Activated T-helper 1 cell treated with anti-CD3 and anti-CD28 coated beads, Interleukin-12 subunit alpha, Interleukin-12 subunit beta, Interleukin-2, Interleukin-4 antibody, amounts not matched to agents 30 ng/mL and 10 ng/mL and 1 ng/mL, durations not matched to agents 14 hours and 24 hours and 36 hours (primary cell): Measurements from ENCODE around the gene TMED10. TPM values are rescaled to one million over a fixed set of nuclear protein-coding genes. Genes with fewer than 3 reads are reported as not detected.
A peak's percentile ranks its signal among the peaks of the same experiment; 100 is the strongest.

ENCODE experiments used
- DNase-seq: peaks from one replicate; pipeline ENCODE4 v3.0.0; 2021; ENCODE audit warnings: low spot score
- H3K27ac Mint-ChIP-seq: one replicate; pipeline ENCODE4 v1.8.0; 2021; ENCODE audit warnings: mild to moderate bottlenecking, mixed read lengths
- H3K27me3 Mint-ChIP-seq: one replicate; pipeline ENCODE4 v1.8.0; 2022; ENCODE audit warnings: mild to moderate bottlenecking, moderate library complexity, mixed read lengths; ENCODE audit not compliant: insufficient read depth
- H3K36me3 Mint-ChIP-seq: one replicate; pipeline ENCODE4 v1.8.0; 2021; ENCODE audit warnings: low read depth, mixed read lengths
- H3K4me1 Mint-ChIP-seq: one replicate; pipeline ENCODE4 v1.8.0; 2021; ENCODE audit warnings: low read depth, mixed read lengths
- H3K4me3 Mint-ChIP-seq: one replicate; pipeline ENCODE4 v1.8.0; 2021; ENCODE audit warnings: mild to moderate bottlenecking, moderate library complexity, mixed read lengths
- H3K9me3 Mint-ChIP-seq: one replicate; pipeline ENCODE4 v1.8.0; 2021; ENCODE audit warnings: mixed read lengths
- intact Hi-C: fragments of 100-400 bp; cut with micrococcal nuclease; formaldehyde crosslinking; loops from one replicate; pipeline ENCODE4 v1.15.1; 2024
- total RNA-seq: library from RNA; stranded (reverse); gene quantifications from 2 replicates; pipeline ENCODE4 v1.2.3, GENCODE V29; 2022

The TMED10 gene
- total RNA-seq, 1 donor from 2014 or later = 195 TPM

DNA sequence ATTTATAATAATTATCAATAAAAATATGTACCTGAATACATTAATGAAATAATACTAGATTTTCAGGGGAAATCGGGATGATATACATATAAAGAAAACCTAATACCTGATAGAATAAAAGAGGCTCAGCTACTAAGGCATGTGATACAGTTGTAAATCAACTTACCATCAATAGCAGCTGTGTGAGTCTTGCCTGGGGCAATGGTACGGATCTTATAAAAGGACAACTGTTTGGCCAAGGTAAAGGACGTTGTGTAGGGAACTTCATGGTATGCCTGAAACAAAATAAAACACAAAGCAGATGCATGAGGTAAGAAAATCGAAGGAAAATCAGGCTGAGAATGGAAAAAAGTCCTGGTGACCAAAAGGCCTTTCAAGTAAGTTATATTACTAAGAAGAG, 74.9 kb downstream of the TMED10 start:
- no peak for DNase-seq
- Mint-ChIP-seq H3K36me3 (peaks cover 48% of the 10 kb centered on the region), H3K4me1 (no peaks in the 10 kb centered on the region), H3K4me3 (no peak overlapping the region), H3K9me3 (no peaks in the 10 kb centered on the region), H3K27me3 (no peaks in the 10 kb centered on the region), H3K27ac (no peak overlapping the region)
- intact Hi-C loops = no loop called here

DNA sequence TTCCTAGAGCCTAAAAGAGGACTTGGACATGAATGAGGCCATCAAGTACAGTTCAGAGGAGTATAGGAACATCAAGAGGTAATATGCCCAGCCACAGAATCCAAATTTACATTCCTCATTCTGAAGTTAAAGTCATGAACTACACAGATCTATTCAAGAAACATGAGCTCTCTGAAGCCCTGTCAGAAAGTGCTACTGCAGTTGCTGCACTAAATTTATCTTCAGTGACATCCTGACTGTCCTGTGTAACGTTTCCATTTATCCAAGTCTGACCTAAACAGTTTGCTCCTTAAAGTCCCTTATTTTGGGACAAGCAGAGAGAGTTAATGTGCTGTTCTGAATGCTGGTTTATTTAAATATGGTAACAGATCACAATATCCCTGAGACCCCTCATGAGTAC, 77.7 kb downstream of the TMED10 start:
- Mint-ChIP-seq H3K9me3 (no peaks in the 10 kb centered on the region), H3K36me3 (peaks cover 48% of the 10 kb centered on the region), H3K4me1 (no peaks in the 10 kb centered on the region), H3K4me3 (no peak overlapping the region), H3K27ac (no peak overlapping the region), H3K27me3 (no peaks in the 10 kb centered on the region)
- DNase-seq = no peak
- intact Hi-C loops = no loop called here

GRCh38 chr14:75098212-75098611, 78.2 kb downstream of the TMED10 start:
- Mint-ChIP-seq H3K36me3 (peaks cover 45% of the 10 kb centered on the region), H3K4me1 (no peaks in the 10 kb centered on the region), H3K4me3 (no peak overlapping the region), H3K27me3 (no peaks in the 10 kb centered on the region), H3K27ac (no peak overlapping the region), H3K9me3 (no peaks in the 10 kb centered on the region)
- intact Hi-C loops = no loop called here
- DNase-seq = no peak

DNA sequence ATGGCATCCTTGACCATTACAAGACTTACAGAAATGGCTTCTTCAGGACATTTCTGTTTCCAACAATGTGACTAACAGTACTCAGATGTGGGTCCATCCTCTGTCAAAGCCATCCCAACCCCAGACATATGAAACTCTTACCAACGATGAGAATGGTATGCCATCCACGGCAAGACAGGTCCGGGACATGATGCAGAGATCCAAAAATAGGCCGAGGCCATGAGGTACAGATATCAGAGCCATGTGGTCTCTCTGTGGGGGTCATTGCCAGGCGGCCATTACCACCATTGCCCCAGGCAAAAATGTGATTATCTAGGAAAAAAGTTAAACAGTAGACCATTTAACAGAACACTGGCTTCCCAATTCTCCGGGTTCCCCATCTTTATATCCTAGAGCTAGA, 79.5 kb downstream of the TMED10 start:
- no peak for DNase-seq
- no peaks in the 10 kb centered on the region for H3K27me3 Mint-ChIP-seq
- intact Hi-C loops = no loop called here
- H3K36me3 Mint-ChIP-seq = peaks cover 43% of the 10 kb centered on the region
- no peak overlapping the region for H3K27ac Mint-ChIP-seq
- no peaks in the 10 kb centered on the region for H3K9me3 Mint-ChIP-seq
- H3K4me1 Mint-ChIP-seq = no peaks in the 10 kb centered on the region
- no peak overlapping the region for H3K4me3 Mint-ChIP-seq

GRCh38 chr14:75095690-75096089, 80.7 kb downstream of the TMED10 start:
- Mint-ChIP-seq H3K36me3 (peaks cover 45% of the 10 kb centered on the region), H3K4me3 (no peak overlapping the region), H3K4me1 (no peaks in the 10 kb centered on the region), H3K27ac (no peak overlapping the region), H3K9me3 (no peaks in the 10 kb centered on the region), H3K27me3 (no peaks in the 10 kb centered on the region)
- intact Hi-C loops = no loop called here
- no peak for DNase-seq

DNA sequence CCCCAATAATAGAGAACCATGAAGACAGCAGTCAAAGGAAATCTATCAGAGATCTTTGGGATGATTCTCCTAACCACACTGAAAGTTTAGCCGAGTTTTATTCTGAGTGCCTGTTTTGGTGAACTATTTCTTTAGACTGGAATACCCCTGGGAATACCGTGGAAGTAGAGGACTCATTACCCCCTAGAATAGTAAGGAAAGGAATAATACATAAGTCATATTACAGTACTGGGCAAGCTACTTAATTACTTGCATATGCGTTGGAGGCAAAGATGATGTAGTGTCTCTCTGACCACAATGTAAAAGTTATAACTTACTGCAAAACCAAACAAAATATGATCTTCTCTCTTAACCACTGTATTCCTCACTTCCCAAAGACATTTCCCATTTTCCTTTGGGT, 81.5 kb downstream of the TMED10 start:
- Mint-ChIP-seq H3K27me3 (no peaks in the 10 kb centered on the region), H3K4me1 (no peaks in the 10 kb centered on the region), H3K27ac (no peak overlapping the region), H3K36me3 (peaks cover 42% of the 10 kb centered on the region), H3K4me3 (no peak overlapping the region), H3K9me3 (no peaks in the 10 kb centered on the region)
- DNase-seq = no peak
- intact Hi-C loops = no loop called here

GRCh38 chr14:75092698-75093097, 83.7 kb downstream of the TMED10 start:
- H3K27me3 Mint-ChIP-seq = no peaks in the 10 kb centered on the region
- H3K4me3 Mint-ChIP-seq = no peak overlapping the region
- H3K4me1 Mint-ChIP-seq = no peaks in the 10 kb centered on the region
- H3K36me3 Mint-ChIP-seq = peaks cover 31% of the 10 kb centered on the region
- no peak overlapping the region for H3K27ac Mint-ChIP-seq
- no peaks in the 10 kb centered on the region for H3K9me3 Mint-ChIP-seq
- DNase-seq = no peak
- intact Hi-C loops = no loop called here

- DNase-seq = no peak
- Mint-ChIP-seq H3K9me3 (no peaks in the 10 kb centered on the region), H3K4me3 (no peak overlapping the region), H3K27me3 (no peaks in the 10 kb centered on the region), H3K27ac (no peak overlapping the region), H3K36me3 (peaks cover 30% of the 10 kb centered on the region), H3K4me1 (no peaks in the 10 kb centered on the region)
- intact Hi-C loops = no loop called here
These were observed 85.2 kb downstream of the TMED10 start for GRCh38 chr14:75091251-75091650.

- H3K4me3 Mint-ChIP-seq = no peak overlapping the region
- H3K4me1 Mint-ChIP-seq = no peaks in the 10 kb centered on the region
- H3K9me3 Mint-ChIP-seq = no peaks in the 10 kb centered on the region
- no peak overlapping the region for H3K27ac Mint-ChIP-seq
- H3K27me3 Mint-ChIP-seq = no peaks in the 10 kb centered on the region
- DNase-seq = no peak
- H3K36me3 Mint-ChIP-seq = peaks cover 31% of the 10 kb centered on the region
- intact Hi-C loops = no loop called here
These were observed 86.1 kb downstream of the TMED10 start for GRCh38 chr14:75090353-75090752.

GRCh38 chr14:75088566-75089373, 87.6 kb downstream of the TMED10 start:
- intact Hi-C loops = loop anchor here (1.0 kb wide), 3 partner anchors 142 to 227 kb away; no protein-coding TSS in a partner anchor
- Mint-ChIP-seq H3K4me3 (no peak overlapping the region), H3K36me3 (peaks cover 31% of the 10 kb centered on the region)

DNA sequence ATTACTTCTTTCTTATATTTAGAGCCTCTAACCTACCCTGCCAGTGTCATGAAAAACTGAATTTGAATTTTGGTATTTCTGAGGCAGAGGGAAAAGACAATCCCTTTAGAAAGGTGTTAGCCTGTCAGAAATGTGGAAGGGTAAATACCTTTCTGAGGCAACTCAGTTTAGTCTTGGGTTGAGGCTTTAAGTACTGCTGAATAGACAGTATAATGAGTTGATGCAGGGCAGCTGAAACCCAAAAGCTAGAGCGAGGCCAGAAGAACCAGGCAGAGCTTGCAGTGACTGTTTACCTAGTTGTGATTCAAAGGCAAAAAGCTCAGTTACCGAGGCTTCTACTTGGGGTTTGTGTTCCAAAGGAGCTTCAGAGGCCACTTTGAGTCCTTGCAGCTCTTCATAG, 88.3 kb downstream of the TMED10 start:
- Mint-ChIP-seq H3K27ac (no peak overlapping the region), H3K4me3 (no peak overlapping the region), H3K27me3 (no peaks in the 10 kb centered on the region), H3K4me1 (no peaks in the 10 kb centered on the region), H3K9me3 (no peaks in the 10 kb centered on the region), H3K36me3 (peaks cover 35% of the 10 kb centered on the region)
- no peak for DNase-seq
- intact Hi-C loops = loop anchor here (1.0 kb wide), 3 partner anchors 142 to 227 kb away; no protein-coding TSS in a partner anchor

More at GRCh38 chr14:75088566-75089373, 87.6 kb downstream of the TMED10 start:
- Mint-ChIP-seq H3K27me3 (no peaks in the 10 kb centered on the region), H3K9me3 (no peaks in the 10 kb centered on the region), H3K4me1 (no peaks in the 10 kb centered on the region), H3K27ac (no peak overlapping the region)
- peak; percentile 30 for DNase-seq

- H3K36me3 Mint-ChIP-seq = peaks cover 41% of the 10 kb centered on the region
- intact Hi-C loops = no loop called here
- DNase-seq = no peak
- no peak overlapping the region for H3K4me3 Mint-ChIP-seq
- no peaks in the 10 kb centered on the region for H3K4me1 Mint-ChIP-seq
- H3K27me3 Mint-ChIP-seq = no peaks in the 10 kb centered on the region
- H3K9me3 Mint-ChIP-seq = no peaks in the 10 kb centered on the region
- no peak overlapping the region for H3K27ac Mint-ChIP-seq
These were observed 91.9 kb downstream of the TMED10 start for GRCh38 chr14:75084513-75084912.

- no peaks in the 10 kb centered on the region for H3K27me3 Mint-ChIP-seq
These were observed 93.1 kb downstream of the TMED10 start for GRCh38 chr14:75083271-75083670.

More at GRCh38 chr14:75083271-75083670, 93.1 kb downstream of the TMED10 start:
- Mint-ChIP-seq H3K4me3 (no peak overlapping the region), H3K9me3 (no peaks in the 10 kb centered on the region), H3K4me1 (no peaks in the 10 kb centered on the region), H3K36me3 (peaks cover 41% of the 10 kb centered on the region), H3K27ac (no peak overlapping the region)
- intact Hi-C loops = no loop called here
- no peak for DNase-seq
